AG04449 (cell line): ENCODE measurements around the gene PSKH1.

ENCODE experiments used
- CTCF ChIA-PET: fragments of 350-600 bp; formaldehyde crosslinking; extraction: SDS; loops from one replicate; lab custom pipeline; 2021; ENCODE audit warnings: antibody characterized with exemption; lab: Yijun Ruan, JAX
- POLR2A ChIA-PET: fragments of 400-600, 350-600 bp; formaldehyde crosslinking; extraction: SDS; loops from one replicate; lab custom pipeline; 2020; ENCODE audit warnings: antibody characterized with exemption, inconsistent platforms; lab: Yijun Ruan, JAX
- DNase-seq: peaks from one replicate; pipeline ENCODE4 v3.0.0-alpha.2; 2010; ENCODE audit warnings: low read depth, low spot score
- H3K4me3 ChIP-seq: 2 replicates; pipeline ENCODE4 v1.5.1; 2011; ENCODE audit warnings: low read depth, mild to moderate bottlenecking, control low read depth, low read length
- TF ChIP-seq, protein P1 (sequence below): IDR thresholded peaks from one replicate; pipeline ENCODE4 v1.5.1; 2011; ENCODE audit warnings: mild to moderate bottlenecking, moderate library complexity, low read length, control low read depth, inconsistent platforms; ENCODE audit not compliant: insufficient read depth; ENCODE audit errors: missing control alignments

The PSKH1 gene

GRCh38 chr16:67966549-67967182 is 73.6 kb downstream of the PSKH1 start:
- CTCF ChIA-PET: interaction anchor here (0.8 to 2.9 kb wide), 5 partner anchors 28 to 362 kb away, joined by 3 to 9 read pairs (median 3); no protein-coding TSS in a partner anchor
- TF ChIP-seq, protein P1, sequence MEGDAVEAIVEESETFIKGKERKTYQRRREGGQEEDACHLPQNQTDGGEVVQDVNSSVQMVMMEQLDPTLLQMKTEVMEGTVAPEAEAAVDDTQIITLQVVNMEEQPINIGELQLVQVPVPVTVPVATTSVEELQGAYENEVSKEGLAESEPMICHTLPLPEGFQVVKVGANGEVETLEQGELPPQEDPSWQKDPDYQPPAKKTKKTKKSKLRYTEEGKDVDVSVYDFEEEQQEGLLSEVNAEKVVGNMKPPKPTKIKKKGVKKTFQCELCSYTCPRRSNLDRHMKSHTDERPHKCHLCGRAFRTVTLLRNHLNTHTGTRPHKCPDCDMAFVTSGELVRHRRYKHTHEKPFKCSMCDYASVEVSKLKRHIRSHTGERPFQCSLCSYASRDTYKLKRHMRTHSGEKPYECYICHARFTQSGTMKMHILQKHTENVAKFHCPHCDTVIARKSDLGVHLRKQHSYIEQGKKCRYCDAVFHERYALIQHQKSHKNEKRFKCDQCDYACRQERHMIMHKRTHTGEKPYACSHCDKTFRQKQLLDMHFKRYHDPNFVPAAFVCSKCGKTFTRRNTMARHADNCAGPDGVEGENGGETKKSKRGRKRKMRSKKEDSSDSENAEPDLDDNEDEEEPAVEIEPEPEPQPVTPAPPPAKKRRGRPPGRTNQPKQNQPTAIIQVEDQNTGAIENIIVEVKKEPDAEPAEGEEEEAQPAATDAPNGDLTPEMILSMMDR: no peak
- DNase-seq: no peak
- H3K4me3 ChIP-seq: peak overlapping the region; percentile 97
- POLR2A ChIA-PET: interaction anchor here (0.6 to 1.1 kb wide), 4 partner anchors 23 to 271 kb away, joined by 4 read pairs; no protein-coding TSS in a partner anchor

GRCh38 chr16:67967183-67967957 is 74.3 kb downstream of the PSKH1 start:
- peak overlapping the region; percentile 97 for H3K4me3 ChIP-seq
- ChIA-PET POLR2A (interaction anchor here (0.7 to 1.0 kb wide), 3 partner anchors 14 to 270 kb away, joined by 3 to 4 read pairs (median 4); no protein-coding TSS in a partner anchor), CTCF (interaction anchor here (1.0 to 2.9 kb wide), 4 partner anchors 27 to 361 kb away, joined by 3 to 9 read pairs (median 4); no protein-coding TSS in a partner anchor)
- TF ChIP-seq, protein P1: no peak
- no peak for DNase-seq

DNA sequence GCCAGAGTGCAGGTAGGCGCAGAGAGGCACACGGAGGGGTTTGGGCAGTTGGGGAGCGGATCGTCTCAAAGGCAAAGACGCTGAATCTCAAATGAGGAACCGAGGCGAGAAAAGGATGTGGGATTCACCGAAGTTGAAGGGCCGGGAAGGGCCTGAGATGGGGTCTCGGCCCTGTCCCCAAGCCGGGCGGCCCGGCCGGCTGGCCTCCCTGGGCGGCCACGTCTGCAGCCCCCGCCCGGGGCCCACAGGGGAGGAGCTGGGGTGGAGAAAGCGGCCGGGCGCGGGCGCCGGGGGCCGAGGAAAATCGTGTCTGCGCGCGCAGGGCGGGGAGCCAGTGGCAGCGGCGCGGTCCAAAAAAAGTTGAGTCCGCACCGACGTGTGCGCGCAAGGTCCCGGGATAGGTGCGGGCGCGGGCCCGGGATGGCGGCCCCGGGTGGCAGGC is 74.9 kb downstream of the PSKH1 start:
- TF ChIP-seq, protein P1: no peak
- no peak for DNase-seq
- peak overlapping the region; percentile 97 for H3K4me3 ChIP-seq
- ChIA-PET POLR2A (interaction anchor here (1.0 kb wide), 1 partner anchor 13 kb away, joined by 3 read pairs; no protein-coding TSS in a partner anchor), CTCF (no interaction called here)

- DNase-seq: no peak
- TF ChIP-seq, protein P1: no peak
- CTCF ChIA-PET: interaction anchor here (1.0 kb wide), 1 partner anchor 23 kb away, joined by 5 read pairs; no protein-coding TSS in a partner anchor
- POLR2A ChIA-PET: interaction anchor here (1.0 kb wide), 1 partner anchor 12 kb away, joined by 3 read pairs; no protein-coding TSS in a partner anchor
- H3K4me3 ChIP-seq: peak within 1 kb of the TSS; percentile 97
Observed at GRCh38 chr16:67968400-67969253, 75.6 kb downstream of the PSKH1 start, which contains the start of gene SLC12A4. SLC12A4 (minus strand) TSS chr16:67968637; CDS start chr16:67968553, 84 bp downstream.

GRCh38 chr16:67969254-67970039 is 76.4 kb downstream of the PSKH1 start:
- peak overlapping the region; percentile 97 for H3K4me3 ChIP-seq
- TF ChIP-seq, protein P1: no peak
- no peak for DNase-seq
- POLR2A ChIA-PET: no interaction called here
- CTCF ChIA-PET: interaction anchor here (0.9 to 1.0 kb wide), 2 partner anchors 22 to 72 kb away, joined by 4 to 5 read pairs; no protein-coding TSS in a partner anchor
